GM21515 (cell line): ENCODE results near the gene CTNND2.
"Not testable (repeated sequence)": the region's sequence is repeated elsewhere in the genome, so short reads cannot be mapped to it uniquely, and the experiment has no call there.

Experiments used
- ATAC-seq: cut with Tn5 transposase; IDR thresholded peaks from one replicate; pipeline ENCODE4 v1.9.1; 2021; ENCODE audit not compliant: unreplicated experiment

CTNND2 gene

GRCh38 chr5:11878814-11879213 lies 25.4 kb downstream of the CTNND2 start:
- ATAC-seq, result no peak

GRCh38 chr5:11873587-11873986 lies 30.7 kb downstream of the CTNND2 start:
- no peak for ATAC-seq

GRCh38 chr5:11869203-11869602 lies 35.0 kb downstream of the CTNND2 start:
- no peak for ATAC-seq

DNA sequence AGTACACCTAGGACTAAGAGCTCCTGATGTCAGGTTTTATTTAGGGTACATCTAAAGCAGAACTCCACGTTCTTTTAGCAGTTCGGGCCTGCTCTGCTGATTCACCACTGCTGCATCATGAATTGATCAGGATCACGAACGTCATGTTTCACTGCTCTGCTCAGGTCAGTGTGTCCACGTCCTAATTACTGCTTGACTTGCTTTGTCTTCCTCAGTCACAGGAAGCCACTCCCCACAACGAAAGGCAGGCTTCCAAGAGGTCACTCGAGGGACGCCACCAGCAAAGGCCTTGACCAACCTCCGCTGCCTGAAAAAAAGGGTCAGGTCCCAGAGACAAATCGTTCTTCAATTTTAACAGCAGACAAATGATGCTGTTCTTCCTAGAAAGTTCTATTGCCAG lies 40.3 kb downstream of the CTNND2 start:
- no peak for ATAC-seq

DNA sequence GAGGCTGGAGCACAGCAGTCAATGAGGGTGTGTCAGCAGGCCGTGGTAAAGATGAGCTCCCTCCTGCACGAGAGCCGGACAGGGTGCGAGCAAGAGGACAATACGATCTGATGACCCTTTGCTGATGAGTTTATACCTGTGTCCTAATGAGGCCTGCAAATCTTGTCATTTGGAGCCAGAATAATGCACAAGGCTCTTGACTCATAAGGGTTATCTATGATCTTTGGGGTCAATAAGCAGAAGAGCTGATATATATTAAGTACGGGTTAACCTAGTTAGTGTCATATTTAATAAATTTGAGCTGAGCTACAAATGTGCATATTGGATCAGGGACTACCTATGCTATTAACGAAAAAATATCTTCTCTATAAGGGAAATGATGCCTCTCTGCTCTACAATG lies 46.9 kb downstream of the CTNND2 start:
- no peak for ATAC-seq

DNA sequence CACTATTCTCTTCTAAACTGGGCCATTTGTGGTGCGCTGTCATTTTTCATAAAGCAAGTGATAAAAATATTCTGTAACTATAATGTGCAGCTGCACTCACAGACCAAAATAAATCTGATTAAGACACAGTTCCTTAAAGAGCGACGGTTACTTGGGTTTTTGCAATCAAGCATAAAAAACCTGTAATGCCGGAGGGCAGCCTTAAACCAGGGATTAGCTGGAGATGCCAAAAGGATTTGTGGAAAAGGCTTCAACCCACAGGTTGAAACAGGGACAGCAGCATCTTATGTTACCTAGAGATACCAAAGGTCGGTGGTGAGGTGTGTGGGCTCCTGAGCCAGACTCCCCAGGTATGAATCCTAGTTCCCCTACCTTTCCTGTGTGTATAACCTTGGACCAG lies 49.3 kb downstream of the CTNND2 start:
- ATAC-seq, result no peak

DNA sequence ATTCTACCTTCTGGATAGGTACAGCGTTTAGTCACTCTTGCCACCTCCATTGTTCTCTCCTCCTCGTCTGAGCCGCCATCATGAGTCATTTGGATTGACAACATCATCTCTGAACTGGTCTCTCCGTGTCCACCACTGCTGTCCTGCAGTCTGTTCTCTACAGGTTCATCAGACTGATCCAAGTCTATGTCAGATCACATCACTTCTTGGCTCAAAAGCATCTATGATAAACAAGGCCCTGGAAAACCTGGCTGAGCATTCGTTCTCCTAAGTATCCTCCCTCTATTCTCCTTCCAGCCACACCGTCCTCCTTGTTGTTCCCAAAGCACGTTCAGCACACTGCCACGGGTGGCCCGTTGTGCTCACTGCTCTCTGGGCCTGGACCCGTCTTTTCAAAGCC lies 50.5 kb downstream of the CTNND2 start:
- no peak for ATAC-seq

- ATAC-seq, result no peak
These were observed 51.1 kb downstream of the CTNND2 start for GRCh38 chr5:11853140-11853539.

DNA sequence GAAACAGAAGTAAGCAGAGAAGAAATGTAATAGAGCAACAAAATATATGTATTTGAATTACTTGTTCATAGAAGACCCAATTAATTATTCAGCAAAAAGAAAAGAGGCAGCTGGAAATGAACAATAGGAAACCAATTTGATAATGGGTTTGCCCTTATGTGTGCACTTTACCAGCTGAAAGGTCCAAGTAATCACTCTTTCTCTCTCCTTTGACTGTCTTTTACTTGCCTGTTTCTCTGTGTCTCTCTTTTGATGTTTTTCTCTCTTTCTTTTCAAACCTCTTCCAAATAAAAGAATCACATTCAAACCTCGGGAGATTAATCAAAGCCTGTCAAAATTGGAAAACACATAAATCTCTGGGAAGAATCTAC lies 51.5 kb downstream of the CTNND2 start:
- no peak for ATAC-seq

DNA sequence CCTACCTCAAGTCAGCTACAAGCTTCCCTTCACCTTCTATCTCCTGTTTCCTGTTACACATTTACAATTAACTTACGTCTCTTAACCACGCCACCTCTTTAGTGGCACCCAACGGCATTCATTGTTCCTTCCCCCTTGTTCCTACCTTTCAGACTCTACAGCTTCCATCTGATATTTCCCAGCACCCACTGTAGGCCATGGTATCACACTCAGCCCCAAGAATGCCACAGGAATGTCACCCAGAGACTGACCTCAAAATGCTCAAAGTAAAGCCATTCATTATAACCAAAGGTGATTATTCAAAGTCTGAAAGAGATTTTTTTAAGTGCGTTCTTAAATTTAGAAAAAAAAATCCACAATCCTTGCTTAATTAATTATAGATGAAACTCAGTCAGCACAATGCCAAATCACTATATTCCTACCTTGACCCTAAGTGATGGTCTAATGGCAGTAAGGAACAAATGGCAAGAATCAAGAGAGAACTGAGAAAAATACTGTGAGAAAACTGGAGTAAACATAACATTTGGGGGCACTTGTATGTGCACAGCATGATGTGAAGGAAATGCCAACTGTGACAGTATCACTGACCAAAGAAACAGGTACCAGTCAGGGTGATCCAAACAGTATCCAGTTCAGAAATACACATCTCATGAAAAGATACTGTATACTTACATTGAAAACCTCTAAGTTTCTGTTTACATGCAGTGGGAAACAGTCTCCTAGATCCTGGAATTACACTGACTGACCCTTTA lies 52.1 kb downstream of the CTNND2 start:
- no peak for ATAC-seq

DNA sequence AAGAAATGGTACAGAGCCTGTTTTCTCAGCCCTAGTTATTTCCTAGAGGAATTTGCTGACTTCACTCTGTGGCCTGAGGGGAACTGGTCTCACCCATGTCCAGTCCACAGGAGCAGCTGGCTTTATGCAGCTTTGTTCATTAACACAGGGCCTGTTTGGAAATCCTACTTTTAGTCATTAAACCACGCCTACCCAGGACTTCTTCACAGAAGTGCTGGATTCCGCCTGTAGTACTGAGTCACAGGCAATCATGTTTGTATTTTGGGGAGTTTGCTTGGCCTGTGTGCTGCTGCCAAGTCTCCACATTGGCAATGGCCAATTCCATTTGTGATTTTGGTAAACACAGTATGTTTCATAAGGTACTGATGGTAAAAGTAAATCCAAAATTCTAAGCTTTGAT lies 52.8 kb downstream of the CTNND2 start:
- ATAC-seq, result no peak

GRCh38 chr5:11828566-11828965 lies 75.7 kb downstream of the CTNND2 start:
- ATAC-seq, result not testable (repeated sequence)

- no peak for ATAC-seq
These were observed 81.6 kb downstream of the CTNND2 start for GRCh38 chr5:11822598-11822997.

DNA sequence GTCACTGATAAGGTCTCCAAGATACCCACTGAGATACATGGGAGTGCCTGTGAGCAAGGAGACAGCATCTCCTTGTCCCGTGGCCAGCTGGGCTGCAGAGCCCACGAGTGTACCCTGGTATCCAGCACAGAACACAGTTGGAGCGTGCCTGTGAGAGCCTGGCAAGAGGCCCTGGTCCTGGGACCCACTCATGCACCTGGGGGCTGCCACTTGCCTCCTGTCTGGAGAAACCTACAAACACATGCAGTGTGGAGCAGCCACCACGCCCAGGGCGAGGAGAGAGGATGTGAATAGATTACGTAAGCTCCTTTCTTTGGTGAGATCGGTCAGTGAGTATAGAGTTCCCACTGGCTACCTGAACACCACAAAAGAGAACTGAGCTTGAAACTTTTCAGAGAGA lies 88.3 kb downstream of the CTNND2 start:
- ATAC-seq, result no peak

GRCh38 chr5:11815481-11815880 lies 88.8 kb downstream of the CTNND2 start:
- ATAC-seq, result no peak

- ATAC-seq, result no peak
These were observed 89.9 kb downstream of the CTNND2 start for GRCh38 chr5:11814373-11814772.

DNA sequence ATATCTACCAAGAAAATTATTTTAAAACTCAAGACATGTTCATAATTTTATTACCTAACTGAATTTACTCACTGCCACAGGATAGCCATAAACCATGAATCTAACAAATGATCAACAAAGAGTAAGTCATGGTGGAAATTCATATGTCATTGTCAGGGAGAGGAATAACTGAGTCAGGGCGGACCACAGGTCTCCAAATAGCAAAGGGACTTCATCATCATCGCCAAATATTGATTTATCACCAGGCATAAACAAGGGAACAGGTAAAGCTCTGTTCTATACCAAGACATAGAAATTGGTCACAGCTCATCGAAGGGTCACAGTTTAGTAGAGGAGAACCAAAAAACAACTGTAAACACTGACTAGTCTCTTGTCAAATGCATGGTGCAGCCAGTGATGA lies 94.8 kb downstream of the CTNND2 start:
- ATAC-seq, result no peak

DNA sequence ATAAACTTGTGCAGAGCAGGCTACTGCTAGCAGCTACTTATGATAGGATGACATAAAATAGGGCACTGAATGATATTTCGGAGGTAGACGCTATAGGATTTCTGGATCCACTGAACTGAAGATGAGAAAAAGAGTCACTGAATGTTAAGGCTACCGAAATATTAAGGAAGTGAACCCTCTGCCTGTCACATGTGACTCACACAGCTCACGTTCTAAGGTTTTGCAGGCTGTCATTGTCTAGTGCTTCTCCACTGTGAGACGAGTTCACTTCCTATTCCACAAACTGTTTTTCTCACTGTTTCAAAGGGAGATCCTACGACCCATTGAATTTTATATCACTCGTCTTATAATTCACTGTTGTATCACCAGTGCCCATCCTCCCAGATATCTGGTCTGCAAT lies 100.8 kb downstream of the CTNND2 start:
- no peak for ATAC-seq

GRCh38 chr5:11801061-11801460 lies 103.2 kb downstream of the CTNND2 start:
- no peak for ATAC-seq

DNA sequence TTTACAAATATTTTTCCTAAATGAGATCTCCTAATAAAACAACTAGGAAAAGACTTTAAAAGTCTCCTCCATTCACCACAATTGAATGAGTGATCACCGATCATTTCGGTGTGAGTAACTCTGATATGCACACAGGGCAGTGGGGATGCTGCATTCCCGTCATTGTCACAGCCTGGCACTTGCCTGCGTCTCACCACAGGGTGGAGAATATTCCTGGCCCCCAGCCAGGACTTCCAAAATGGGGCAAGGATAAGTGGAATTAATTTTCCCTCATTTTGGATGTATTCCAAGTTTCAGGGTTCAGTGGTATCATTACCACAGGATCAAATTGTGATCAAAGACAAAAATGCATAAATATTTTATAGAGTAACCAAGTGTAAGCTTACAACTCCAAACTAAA lies 107.1 kb downstream of the CTNND2 start:
- ATAC-seq, result no peak

GRCh38 chr5:11793396-11793795 lies 110.8 kb downstream of the CTNND2 start:
- no peak for ATAC-seq

- ATAC-seq, result no peak
These were observed 111.6 kb downstream of the CTNND2 start for GRCh38 chr5:11792621-11793020.

- no peak for ATAC-seq
These were observed 112.5 kb downstream of the CTNND2 start for GRCh38 chr5:11791792-11792191.
